HK-2 (cell line): Measurements from ENCODE around the gene HTT-AS.
"Not testable (repeated sequence)": the region's sequence is repeated elsewhere in the genome, so short reads cannot be mapped to it uniquely, and the experiment has no call there.

Experiments
- DNase-seq: peaks from one replicate; pipeline ENCODE4 v3.0.0-alpha.2; 2018; ENCODE audit not compliant: unreplicated experiment

The HTT-AS gene

DNA sequence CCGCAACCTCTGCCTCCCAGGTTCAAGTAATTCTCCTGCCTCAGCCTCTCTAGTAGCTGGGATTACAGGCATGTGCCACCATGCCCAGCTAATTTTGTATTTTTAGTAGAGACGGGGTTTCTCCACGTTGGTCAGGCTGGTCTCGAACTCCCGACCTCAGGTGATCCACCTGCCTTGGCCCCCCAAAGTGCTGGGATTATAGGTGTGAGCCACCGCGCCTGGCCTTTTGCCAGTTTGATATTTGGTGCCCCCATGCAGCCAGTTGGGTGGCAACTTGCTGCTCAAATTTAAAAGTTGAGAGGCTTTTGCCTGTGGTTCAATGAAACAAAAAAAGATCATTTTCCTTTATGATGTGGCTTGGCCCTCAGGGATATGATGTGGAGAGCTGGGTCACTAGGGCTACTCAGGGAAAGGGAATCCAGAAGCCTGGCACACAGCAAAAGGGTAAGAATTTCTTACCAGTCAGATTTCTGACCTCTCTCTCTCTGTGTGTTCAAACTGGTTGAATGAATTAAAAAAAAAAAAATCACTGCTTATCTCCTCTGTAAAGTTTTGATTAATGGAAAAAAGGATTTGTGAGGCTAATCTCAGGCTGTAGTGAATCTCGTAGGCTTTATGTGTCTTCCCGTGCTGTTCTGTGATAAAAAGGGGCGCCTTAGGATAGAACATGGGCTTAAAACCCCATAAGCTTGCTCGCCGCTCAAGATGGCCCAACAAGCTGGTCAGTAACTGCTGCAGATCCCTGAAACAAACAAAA is 23.0 kb downstream of the HTT-AS start:
- DNase-seq = not testable (repeated sequence)

DNA sequence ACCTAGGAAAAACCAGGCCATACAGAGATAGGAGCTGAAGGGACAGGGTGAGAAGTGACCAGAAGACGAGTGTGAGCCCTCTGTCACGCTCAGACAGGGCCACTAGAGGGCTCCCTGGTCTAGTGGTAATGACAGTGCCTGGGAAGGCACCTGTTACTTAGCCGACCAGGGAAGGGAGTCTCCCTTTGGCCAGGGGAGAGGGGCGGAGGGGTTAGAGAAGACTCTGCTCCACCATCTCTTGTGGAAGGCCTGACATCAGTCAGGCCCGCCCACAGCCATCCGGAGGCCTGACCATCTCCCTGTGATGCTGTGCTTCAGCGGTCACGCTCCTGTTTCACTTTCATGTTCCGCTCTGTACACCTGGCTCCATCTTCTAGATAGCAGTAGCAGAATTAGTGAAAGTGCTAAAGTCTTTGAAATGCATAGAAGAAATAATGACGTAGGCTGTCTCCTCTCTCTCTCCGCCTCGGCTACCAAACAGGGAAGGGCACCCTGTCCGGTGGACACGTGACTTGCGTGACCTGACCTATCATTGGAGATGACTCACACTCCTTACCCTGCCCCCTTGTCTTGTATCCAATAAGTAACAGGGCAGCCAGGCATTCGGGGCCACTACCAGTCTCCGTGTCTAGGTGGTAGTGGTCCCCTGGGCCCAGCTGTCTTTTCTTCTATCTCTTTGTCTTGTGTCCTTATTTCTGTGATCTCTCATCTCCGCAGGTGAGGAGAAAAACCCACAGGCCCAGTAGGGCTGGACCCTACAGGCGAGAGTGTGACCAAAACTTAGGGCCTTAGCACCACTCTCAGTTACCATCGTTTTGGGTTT is 26.7 kb downstream of the HTT-AS start:
- peak; percentile 60 for DNase-seq

DNA sequence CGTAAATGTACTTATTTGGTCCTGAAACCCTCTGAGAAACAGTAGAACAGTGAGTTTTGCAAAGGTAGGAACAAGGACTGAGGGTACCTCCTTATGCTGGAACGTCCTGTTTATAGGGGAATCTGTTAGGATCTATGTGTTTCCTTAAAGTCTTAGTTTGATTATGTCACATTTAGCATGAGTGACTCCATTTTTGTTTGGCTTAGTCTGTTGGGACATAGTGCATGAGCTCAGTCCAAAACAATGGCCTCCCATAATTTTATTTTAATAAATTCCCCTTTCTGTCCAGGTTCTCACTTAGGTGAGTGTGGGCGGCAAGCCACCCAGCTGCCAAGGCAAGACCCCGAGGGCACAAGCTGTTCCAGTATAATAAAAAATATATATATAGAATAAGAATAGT is 27.7 kb downstream of the HTT-AS start:
- no peak for DNase-seq

DNA sequence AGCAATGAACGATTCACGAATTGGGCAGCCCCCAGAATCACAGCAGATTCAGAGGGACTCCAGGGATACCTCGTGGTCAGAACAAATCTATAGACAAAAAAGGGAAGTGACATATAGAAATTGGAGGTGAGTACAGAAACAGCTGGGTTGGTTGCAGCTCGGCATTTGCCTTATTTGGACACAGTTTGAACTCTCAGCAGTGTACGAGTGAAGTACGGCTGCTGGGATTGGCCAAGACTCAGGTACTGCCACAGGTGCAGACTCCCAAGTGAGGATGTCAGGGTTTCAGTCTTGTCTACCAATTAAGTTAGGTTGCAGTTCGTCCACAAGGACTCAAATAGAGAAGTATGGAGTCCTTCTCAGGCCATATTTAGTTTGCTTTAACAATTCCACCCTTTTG is 28.2 kb downstream of the HTT-AS start:
- DNase-seq = no peak

DNA sequence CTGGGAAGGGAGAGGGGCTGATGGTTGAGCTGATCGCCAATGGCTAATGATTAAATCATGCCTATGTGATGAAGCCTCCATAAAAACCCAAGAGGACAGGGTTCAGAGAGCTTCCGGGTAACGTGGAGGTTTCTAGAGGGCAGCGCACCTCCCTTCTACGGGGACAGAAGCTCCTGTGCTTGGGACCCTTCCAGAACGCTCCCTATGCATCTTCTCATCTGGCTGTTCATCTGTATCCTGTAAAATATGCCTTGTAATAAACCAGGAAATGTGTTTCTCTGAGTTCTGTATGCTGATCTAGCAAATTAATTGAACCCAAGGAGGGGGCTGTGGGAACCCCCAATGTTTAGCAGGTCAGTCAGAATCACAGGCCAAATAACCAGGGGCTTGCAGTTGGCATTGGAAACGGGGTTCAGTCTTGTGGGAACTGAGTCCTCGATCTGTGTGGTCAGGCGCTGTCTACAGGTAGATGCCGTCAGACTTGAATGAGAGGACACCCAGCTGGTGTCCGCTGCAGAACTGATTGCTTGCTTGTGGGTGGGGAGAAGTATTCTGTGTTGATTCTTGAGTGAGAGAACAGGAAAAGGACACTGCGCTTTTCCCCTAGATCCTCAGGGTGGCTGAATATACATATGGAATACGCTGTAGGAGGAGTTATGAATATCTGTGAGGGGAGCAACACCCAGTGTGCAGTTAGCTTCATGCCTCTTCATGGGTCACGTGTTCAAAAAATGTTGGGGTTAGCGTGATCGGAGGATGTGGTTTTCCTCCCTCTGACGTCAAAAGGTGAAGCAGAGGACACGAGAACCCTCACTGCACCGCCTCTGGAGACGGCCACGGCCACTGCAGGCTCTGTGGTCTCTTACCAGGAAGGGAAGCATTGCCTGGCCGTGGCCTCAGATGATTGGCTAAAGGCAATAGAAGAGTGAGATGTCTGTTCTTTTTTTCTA is 29.2 kb downstream of the HTT-AS start:
- DNase-seq = no peak

DNA sequence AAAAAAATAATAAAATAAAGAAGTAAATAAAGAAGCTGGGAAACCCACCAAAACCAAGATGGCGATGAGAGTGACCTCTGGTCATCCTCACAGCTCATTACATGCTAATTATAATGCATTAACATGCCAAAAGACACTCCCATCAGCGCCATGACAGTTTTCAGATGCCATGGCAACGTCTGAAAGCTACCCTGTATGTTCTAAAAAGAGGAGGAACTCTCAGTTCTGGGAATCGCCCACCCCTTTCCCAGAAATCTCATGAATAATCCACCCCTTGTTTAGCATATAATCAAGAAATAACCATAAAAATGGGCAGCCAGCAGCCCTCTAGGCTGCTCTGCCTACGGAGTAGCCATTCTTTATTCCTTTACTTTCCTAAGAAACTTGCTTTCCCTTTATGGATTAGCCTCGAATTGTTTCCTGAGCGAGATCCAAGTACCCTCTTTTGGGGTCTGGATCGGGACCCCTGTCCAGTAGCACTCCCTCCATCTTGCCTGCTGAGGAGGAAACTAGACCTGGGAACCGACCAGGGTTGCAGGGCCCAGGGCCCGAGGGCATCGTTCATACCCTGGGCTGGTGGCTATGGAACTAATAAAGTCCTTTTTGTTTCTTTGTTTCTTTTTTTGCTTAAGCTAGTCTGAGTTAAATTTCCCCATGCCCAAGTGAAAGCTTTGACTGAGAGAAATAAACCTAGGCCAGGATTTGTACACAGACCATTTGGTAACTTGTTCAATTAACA is 30.9 kb downstream of the HTT-AS start:
- no peak for DNase-seq

DNA sequence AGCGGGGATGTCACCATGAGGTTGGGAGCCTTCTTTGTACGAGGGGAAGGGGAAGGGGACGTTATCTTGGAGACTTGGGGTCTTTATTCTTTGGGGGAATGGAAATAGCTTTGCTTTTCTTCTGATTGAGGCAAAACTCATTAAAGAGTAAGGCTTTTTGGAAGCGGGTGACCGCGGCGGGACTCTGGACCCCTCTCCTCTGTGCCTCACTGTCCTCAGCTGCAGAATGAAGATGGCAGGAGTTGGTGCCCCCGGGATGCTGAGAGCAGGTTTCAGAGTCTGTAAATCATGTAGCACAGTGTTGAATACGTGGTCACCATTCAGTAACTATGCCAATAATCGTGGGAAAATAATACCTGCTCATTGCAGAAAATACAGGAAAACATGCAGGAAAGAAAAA is 32.1 kb downstream of the HTT-AS start:
- DNase-seq = no peak

DNA sequence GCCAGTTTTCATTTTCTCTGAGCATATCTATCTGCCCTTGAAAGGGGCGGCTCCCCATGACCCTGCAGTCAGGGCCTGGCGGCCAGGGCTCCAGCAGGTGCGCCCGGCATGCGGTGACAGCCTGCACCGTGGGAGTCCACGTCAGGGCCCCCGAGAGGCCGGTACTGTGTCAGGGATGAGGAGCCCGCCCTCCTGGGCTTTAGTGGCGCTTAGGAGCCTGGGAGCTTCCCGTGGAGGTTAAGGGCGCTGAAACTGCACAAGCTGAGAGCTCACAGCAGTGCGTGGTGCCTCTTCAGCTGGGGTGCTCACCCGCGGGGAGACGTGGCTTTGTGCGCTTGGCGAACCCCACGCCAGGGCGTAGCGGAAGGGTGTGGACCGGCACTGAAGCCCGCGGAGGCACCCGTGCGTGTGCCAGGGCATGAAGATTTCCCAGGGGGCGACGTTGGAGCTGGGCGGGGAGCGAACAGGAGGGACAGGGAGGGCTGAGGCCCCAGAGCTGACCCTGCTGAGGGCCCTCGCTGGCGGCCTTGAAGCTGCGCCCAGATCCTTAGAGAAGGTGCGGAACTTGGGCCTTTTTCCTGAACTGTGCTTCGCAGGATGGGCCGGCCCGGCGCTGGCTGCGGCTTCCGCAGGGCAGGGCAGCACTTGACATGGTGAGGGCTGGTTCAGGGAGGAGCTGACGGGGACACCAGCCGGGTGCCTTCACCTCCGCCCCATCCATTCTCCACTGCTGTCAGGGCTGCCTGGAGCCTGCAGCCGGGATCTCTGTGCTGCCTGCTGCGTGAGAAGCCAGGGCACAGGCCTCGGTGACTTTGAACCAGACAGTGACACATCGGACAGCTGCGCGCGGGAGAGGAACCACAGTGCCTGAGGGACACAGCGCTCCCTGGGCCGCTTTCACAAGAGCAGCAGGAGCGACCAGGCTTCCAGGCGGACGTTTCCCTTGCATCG is 32.9 kb downstream of the HTT-AS start:
- DNase-seq = no peak

DNA sequence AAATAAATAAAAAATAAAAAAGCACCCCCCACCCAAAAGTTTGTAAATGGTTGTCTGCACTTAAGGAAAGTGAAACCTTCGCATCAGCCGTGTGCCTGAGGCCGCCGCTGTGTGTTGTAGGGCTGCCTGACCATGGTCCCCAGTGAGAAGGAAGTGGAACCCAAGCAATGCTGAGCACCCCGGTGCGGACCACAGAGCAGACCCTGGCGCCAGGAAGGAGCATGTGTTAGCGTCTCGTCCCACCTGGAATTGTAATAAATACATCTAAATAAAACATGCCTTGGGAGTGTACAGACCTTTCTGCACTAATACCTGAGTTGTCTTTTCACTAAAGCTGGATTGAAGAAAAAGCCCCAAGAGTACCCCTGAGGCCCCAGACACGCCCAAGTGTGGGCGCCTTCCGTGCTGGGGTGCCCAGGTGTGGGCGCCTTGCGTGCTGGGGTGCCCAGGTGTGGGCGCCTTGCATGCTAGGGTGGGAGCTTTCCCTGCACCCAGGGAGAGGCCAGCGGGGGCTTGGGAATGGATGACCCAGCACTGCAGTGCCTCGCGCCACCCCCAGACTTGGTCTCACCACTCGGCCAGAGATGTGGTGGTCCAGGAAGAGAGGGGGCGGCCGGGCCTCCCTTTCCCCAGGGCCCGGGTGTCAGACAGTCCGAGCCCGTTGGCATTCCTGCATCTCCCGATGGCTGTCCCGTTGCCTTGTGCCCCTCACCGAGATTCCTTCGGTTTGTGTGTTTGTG is 33.7 kb downstream of the HTT-AS start:
- DNase-seq = no peak

DNA sequence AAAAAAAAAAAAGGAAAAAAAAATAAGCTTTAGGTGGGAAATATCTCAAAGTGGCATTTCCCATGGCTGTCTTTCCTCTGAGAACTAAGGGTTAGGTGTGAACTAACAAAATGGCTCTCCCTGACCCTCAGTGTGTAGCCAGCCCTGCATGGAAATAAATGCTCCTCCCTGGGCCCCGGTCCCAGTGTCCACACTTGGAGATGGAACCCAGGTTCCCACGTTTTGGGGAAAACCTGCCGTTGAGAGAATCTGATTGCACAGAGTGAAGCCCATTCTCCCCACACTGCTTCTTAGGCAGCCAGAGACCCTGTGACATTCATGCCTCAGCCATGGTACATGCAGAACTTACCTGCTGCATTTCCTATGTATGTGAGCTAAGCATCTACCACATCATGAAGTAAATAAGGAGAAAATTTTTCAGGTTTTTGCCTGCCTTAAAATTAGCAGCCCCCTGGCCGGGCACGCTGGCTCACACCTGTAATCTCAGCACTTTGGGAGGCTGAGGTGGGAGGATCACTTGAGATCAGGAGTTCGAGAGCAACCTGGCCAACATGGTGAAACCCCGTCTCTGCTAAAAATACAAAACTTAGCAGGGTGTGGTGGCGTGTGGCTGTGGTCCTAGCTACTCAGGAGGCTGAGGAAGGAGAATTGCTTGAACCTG is 34.5 kb downstream of the HTT-AS start:
- no peak for DNase-seq

DNA sequence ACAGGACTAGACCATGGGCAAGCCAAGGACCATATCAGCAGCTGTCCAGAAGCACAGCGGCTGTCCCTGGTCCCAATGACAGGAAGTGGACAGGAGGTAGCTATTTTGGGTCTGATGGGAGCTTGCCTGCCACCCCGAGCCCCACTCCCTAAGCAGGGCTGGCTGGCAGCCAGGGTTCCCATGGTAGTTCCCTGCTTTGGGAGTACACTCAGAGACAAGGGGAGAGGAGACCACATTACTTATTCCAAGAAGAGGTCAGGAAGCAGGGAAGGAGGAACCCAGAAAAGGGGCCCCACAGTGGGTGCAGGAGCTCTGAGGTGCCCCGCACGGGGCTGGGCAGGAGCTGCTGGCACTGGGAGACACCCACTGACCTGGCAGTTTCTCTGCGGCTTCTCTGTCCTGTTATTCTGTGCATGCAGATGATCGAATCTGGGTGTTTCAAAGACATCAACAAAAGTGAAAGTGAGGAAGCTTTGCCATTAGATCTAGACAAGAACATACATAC is 36.3 kb downstream of the HTT-AS start:
- DNase-seq = no peak

DNA sequence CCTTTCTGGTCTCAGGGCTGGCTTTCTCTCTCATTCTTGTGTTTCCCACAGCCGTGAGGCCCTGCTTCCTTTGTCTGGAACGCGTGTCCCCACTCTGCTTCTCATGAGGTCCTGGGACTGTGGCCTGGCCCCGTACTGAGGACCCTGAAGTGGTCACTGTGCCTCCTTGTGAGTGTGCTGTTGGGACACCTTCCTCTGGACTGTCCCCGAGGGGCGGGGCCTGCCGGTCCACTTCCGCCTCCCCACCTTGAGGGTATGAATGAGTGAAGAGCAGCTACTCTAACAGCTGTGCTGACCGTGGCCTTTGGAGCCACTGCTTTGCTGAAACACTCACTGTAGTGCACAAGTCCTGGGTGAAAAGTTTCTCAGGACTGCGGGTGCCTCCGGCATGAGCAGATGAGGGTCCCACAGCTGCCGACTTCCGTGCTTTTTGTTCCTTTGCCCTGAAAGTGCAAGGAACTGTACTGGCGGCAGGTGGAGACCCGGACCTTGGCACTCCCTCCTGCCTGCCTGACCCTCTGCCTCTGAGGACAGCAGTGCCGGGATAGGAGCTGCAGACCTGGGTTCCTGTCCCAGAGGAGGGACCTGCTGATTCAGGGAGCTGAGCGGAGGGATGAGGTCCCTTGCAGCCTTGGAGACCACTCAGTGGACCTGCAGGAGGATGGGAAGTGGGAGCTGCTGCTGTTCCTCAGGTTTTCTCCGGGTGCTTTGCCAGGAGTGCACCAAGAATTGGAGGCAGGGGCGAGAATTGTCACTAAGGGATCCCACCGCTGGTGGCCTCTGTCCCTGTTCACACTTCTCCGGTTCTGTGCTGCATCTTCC is 38.0 kb downstream of the HTT-AS start:
- DNase-seq = no peak

DNA sequence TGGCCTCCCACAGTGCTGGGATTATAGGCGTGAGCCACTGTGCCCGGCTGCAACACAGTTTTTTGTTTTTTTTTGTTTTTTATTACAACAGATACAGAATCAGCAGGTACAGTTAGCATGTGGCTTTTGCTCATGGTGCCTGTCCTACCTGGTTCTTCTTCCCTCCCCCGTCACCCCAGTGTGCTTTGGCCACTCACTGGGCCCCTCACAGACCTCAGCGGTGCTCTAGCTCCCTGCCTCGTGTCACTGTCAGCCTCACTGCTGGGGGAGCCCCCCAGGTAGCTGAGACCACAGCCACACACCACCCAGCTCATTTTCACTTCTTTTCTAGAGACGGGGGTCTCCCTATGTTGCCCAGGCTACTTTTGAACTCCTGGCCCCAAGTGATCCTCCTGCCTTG is 38.7 kb downstream of the HTT-AS start:
- DNase-seq = no peak

DNA sequence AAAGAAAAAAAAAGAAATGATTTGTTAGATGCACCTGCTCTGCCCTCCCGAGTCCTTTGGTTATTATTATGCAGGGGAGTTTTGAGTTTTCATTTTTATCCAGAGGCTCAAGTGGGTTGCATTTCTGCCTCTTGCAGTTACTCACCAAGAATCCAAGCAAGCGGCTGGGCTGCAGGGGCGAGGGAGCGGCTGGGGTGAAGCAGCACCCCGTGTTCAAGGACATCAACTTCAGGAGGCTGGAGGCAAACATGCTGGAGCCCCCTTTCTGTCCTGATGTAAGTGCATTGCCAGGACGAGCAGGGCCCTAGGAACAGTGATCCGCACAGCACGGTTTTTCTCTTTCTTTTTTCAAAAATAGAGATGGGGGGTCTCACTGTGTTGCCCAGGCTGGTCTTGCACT is 39.1 kb downstream of the HTT-AS start:
- no peak for DNase-seq

DNA sequence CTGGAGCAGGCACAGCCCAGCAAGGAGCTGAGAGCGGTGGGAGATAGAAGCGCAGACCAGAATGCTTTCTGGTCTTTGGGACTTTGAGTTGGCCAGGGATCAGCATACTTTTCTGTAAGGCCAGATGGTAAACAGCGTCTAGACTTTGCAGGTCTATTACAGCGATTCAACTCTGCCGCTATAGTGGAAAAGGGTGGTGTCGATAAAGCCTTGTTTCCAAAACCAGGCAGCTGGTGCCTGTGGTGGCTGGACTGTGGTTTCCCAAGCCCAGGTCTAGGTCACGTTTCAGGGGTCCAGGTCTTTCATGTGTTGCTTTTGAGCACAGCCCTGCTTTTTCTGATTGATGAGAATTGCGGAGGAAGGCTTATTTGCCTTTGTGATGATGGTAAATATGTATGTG is 40.1 kb downstream of the HTT-AS start:
- no peak for DNase-seq

DNA sequence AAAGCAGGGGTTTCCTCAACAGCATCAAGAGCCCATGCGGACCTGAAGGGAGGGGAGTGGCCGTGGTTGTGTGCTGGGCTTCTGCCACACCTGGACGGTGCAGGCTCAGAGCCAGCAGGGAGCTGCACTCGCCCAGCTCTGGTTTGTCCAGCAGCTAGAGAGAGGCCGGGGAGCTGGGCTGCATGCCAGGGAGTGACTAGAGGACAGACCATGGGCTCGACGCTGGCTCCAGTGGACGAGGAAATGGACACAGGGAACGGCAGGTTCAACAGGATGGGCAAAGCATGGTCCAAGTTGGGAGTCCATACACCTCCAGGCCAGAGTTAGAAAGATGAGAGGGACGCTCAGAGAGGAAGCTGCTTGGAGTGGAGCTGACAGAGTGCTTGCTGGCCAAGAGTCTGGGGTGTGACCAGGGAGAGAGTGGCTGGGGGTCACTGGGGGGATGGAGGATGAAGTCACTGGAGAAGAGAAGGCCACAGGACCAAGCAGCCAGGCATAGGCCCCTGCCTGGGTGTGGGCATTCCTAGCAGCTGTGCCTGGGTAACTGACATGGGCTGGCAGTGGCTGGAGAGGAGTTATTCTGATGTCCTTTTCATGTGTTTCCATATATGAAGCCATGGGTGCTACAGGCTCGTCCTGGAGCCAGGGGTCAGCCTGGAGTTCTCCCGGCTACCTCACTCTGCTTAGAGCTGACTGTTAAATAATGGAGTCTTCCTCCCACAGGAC is 42.8 kb downstream of the HTT-AS start:
- DNase-seq = no peak
